GM19395 (cell line): ENCODE measurements around the gene PDE9A.

Experiments used
- ATAC-seq: cut with Tn5 transposase; IDR thresholded peaks from one replicate; pipeline ENCODE4 v1.9.1; 2021; ENCODE audit warnings: mild to moderate bottlenecking, moderate library complexity; ENCODE audit not compliant: unreplicated experiment

The PDE9A gene

DNA sequence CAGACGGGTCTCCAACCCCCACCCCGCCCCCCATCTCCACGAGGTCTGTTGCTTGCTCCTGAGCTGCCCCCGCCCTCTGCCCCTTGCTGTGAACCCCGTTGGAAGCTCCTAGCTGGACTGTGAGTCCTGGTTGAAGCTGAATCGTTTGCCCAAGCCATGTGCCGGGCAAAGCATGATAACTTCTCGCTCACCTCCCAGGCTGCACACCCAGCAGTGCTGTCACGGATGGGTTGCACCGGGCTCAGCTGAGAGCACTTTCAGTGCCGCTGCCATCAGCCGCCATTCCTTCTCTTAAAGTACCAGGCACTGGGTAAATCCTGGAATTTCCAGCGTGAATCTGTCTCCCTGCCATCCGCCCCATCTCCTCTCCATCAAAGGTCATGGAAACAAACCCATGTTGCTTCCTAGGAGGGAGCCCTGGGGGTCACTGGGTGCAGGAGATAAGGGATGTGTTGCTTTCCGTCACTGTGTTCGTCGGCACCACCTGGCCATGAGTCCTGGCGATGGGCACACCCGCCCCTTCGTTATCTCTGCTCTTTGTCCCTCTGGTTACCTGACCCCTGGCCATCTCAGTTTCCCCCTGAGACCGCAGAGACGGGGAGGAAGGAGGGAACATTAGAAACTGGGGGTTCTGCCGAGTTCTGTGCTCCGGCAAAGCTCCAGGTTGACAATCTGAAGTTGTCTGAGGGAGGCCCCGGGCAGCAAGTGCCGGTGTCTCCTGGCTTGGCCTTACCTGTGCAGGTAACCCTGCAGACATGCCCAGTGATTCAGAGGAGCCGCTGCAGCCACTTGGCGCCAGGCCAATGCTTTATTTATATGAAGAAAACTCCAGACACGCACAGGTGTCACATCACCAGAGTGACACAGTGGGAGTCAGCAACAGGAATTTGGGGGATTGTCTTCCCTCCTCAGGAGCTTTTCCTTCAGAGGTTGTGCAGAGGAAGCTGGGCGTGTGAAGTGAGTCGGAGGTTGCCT lies 2.7 kb downstream of the PDE9A start:
- ATAC-seq, result no peak

DNA sequence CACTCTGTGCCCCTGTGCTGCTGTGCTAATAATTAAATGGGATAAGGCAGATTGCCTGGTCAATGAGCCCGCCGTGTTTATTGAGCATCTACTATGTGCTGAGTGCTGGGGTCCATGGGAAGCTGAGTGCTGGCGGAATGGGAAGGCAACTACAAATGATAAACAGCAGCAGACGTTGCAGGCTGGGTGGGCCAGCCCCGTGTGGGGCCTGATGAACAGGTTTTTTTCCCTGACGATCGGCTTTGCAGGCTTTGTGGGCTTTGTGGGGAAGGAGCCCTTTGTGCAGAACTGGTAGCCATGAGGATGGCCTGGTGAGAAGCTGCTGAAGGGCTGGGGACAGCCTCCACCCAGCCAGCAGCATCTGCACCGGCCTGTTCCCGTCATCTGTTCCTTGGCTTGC lies 3.5 kb downstream of the PDE9A start:
- ATAC-seq, result no peak

GRCh38 chr21:42657676-42658319 lies 4.4 kb downstream of the PDE9A start:
- ATAC-seq, result no peak

DNA sequence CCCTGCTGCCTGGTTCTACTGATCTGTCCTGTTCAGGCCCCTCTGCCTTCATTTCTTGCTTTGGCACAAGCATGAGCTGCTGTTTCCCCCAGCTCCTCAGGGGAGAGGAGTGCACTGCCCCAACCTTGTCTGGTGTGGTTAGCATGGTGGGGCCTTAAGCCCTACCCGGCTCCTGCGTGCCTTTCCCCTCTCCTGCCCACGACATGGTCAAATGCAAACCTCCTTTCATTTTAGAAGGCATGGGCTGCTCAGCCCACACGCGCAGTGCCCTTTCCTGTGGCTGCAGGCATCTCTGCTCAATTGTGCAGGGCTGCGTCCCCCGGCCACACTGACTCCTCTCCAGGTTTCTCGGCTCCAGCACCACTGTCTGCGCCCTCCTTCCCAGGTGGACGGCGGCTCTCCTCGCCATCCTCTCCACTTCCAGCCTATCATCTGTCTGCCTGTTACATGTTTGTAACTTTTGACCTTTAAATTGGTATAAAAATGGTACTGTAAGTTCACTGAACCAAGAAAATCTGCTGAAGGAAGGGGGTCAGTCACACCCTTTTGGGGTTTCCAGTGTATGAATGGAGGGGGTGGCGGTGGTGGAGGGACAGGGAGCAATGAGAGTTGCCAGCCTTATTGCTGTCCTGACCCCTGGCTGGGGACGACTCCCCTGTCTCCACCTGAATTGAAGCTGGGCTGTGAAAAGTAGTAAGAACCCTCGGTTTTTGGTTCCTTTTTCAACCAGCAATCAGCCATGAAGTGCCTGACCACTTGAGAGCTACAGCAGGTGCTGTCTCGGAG lies 5.1 kb downstream of the PDE9A start:
- ATAC-seq, result no peak

GRCh38 chr21:42659416-42660117 lies 6.1 kb downstream of the PDE9A start:
- no peak for ATAC-seq

- no peak for ATAC-seq
These were observed 6.7 kb downstream of the PDE9A start for GRCh38 chr21:42660118-42660470.

DNA sequence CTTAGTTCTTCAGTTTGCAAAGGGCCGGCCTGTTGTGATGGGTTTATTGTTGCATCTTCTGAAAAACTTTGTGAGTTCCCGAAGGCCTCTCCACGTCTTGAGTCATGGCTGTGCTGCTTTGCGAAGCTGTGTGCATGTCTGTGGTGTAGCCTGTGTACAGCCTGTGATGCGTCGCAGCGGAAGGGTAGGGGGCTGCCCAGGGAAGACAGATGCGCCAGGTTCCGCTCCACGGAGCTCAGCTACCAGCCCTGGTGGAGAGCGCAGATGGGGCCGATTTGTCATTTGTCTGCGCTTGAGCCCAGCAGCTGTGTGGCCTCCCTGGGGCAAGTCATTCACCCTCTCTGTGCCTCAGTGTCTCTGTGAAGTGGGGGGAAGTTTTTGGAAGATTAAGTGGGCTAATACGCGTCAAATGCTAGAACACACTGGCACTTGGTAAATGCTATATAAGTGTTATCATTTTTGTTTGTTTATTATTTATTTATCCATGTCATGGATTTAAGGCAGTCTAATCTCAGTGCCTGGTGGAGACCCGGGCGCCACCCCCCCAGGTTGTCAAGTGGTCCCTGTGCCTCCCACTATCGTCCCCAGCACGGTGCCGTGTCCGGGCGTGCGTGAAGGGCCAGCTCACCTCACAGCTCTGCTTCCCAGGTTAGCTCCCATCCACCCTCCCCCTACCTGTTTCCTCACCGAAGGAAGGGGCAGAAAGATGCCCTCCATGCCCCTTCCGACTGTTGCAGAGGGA lies 8.4 kb downstream of the PDE9A start:
- no peak for ATAC-seq

GRCh38 chr21:42662430-42663199 lies 9.2 kb downstream of the PDE9A start:
- no peak for ATAC-seq

GRCh38 chr21:42663200-42663750 lies 9.9 kb downstream of the PDE9A start:
- ATAC-seq, result no peak

GRCh38 chr21:42663860-42664535 lies 10.6 kb downstream of the PDE9A start:
- no peak for ATAC-seq

- no peak for ATAC-seq
These were observed 11.2 kb downstream of the PDE9A start for GRCh38 chr21:42664614-42665013.

- ATAC-seq, result no peak
These were observed 11.6 kb downstream of the PDE9A start for GRCh38 chr21:42665026-42665425.

DNA sequence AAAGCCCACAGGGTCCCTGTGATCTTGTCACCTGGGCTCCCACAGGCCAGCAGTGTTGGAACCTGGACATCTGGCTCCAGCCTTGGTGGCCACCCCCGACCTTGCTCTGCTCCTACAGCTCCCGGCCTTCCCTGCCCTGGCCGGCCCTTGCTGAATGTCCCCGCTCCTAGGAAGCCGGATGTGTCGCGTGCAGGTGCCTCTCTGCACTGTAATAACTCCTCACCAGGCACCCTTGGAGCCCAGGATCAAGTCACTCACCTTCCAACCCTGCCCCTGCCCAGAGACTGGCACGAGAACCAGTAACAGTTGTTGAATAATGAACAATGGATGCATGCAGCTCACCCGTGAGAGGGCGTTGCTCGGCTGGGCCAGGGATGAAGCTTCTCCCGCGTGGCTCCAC lies 12.1 kb downstream of the PDE9A start:
- ATAC-seq, result no peak

DNA sequence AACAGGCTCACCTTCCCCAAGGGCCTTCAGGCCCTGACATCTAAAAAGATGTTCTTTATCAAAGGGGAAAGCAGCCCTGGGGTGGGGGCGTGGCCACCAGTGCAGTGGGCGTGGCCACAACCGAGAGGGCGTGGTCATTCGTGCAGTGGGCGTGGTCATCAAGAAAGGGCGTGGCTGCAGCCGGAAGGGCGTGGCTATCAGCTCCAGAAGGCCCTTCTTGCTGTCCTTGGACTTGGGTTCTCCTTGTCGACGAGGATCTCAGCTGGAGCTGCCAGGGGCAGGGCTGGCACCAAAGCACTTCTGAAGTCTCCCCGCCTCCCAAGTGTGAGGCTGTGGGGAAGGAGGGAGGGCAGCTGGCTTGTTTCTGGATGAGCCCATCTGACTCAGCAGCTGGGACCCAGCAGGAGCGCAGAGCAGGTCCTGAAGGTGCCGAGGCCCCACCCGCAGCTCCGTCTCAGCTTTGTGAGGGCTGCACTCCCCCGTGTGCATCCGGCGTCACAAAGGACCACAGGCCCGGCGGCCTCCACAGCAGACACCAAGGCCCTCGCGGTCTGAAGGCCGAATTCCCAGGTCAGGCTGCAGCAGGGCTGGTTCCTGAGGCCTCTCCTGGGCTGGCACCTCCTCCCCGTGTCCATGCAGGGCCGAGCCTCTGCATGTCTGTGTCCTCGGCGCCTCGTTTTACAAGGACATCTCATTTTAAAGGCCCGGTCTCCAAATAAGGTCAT lies 12.8 kb downstream of the PDE9A start:
- no peak for ATAC-seq

- no peak for ATAC-seq
These were observed 13.5 kb downstream of the PDE9A start for GRCh38 chr21:42666925-42667324.

GRCh38 chr21:42668298-42668992 lies 15.0 kb downstream of the PDE9A start:
- ATAC-seq, result no peak

- no peak for ATAC-seq
These were observed 15.6 kb downstream of the PDE9A start for GRCh38 chr21:42669041-42669440.
